SKM-1 (cell line): ENCODE results near the gene SHISAL1.

Source experiments
- DNase-seq: peaks from one replicate; lab custom pipeline; 2025; ENCODE audit not compliant: unreplicated experiment; lab: John Stamatoyannopoulos, UW

Gene SHISAL1

GRCh38 chr22:44213489-44214043 lies 99.2 kb downstream of the SHISAL1 start:
- DNase-seq, result no peak

GRCh38 chr22:44212936-44213335 lies 99.8 kb downstream of the SHISAL1 start:
- DNase-seq, result no peak

GRCh38 chr22:44211946-44212930 lies 100.5 kb downstream of the SHISAL1 start:
- no peak for DNase-seq

- DNase-seq, result no peak
Measured at GRCh38 chr22:44211256-44211945, 101.3 kb downstream of the SHISAL1 start.

- DNase-seq, result no peak
Measured at GRCh38 chr22:44210722-44211121, 102.0 kb downstream of the SHISAL1 start.

- no peak for DNase-seq
Measured at GRCh38 chr22:44209343-44209742, 103.4 kb downstream of the SHISAL1 start.

GRCh38 chr22:44207981-44208317 lies 104.8 kb downstream of the SHISAL1 start:
- no peak for DNase-seq

- no peak for DNase-seq
Measured at GRCh38 chr22:44207173-44207980, 105.4 kb downstream of the SHISAL1 start.

GRCh38 chr22:44206696-44207095 lies 106.1 kb downstream of the SHISAL1 start:
- no peak for DNase-seq

GRCh38 chr22:44206330-44206645 lies 106.5 kb downstream of the SHISAL1 start:
- DNase-seq, result no peak

GRCh38 chr22:44205516-44206329 lies 107.0 kb downstream of the SHISAL1 start:
- DNase-seq, result no peak

- no peak for DNase-seq
Measured at GRCh38 chr22:44204739-44205515, 107.8 kb downstream of the SHISAL1 start.

GRCh38 chr22:44203203-44203602 lies 109.5 kb downstream of the SHISAL1 start:
- DNase-seq, result no peak

- DNase-seq, result no peak
Measured at GRCh38 chr22:44202261-44202789, 110.4 kb downstream of the SHISAL1 start.

GRCh38 chr22:44201665-44202064 lies 111.1 kb downstream of the SHISAL1 start:
- DNase-seq, result no peak

- DNase-seq, result no peak
Measured at GRCh38 chr22:44200855-44201550, 111.7 kb downstream of the SHISAL1 start.

GRCh38 chr22:44200451-44200850 lies 112.3 kb downstream of the SHISAL1 start:
- no peak for DNase-seq

GRCh38 chr22:44199866-44200265 lies 112.9 kb downstream of the SHISAL1 start:
- no peak for DNase-seq

GRCh38 chr22:44199164-44199563 lies 113.6 kb downstream of the SHISAL1 start:
- DNase-seq, result no peak
